Psoas muscle (tissue), 8 donors: Measurements from ENCODE around the gene EID2. TPM values are rescaled to one million over a fixed set of nuclear protein-coding genes. Genes with fewer than 3 reads are reported as not detected.

Source experiments
- ATAC-seq, 4 donors: fragments of 200-7000 bp; cut with Tn5 transposase; one replicate each; pipeline ENCODE4 v1.9.1; 2020; ENCODE audit warnings: moderate library complexity in 3 of 4, mild to moderate bottlenecking in 2 of 4
- DNase-seq, 2 donors: peaks; one replicate each; pipeline ENCODE4 v3.0.0-alpha.2; 2020
- H3K27ac ChIP-seq: fragments of 200-600 bp; one replicate; pipeline ENCODE4 v1.8.0; 2022
- H3K27me3 ChIP-seq, 3 donors: fragments of 200-600 bp in 1 of 3; one replicate each; pipeline versions ENCODE4 v1.6.1 to v1.8.0; 2013 to 2022; ENCODE audit warnings: low read length in 2 of 3, mild to moderate bottlenecking in 2 of 3, moderate library complexity in 1 of 3; ENCODE audit not compliant: insufficient read depth in 3 of 3
- H3K36me3 ChIP-seq, 2 donors: fragments of 200-600 bp in 1 of 2; one replicate each; pipeline versions ENCODE4 v1.6.1 to v1.8.0; 2013 to 2022; ENCODE audit warnings: low read depth in 1 of 2, mild to moderate bottlenecking in 1 of 2, moderate library complexity in 1 of 2; ENCODE audit not compliant: insufficient read depth in 1 of 2
- H3K4me1 ChIP-seq: fragments of 200-600 bp; one replicate; pipeline ENCODE4 v1.8.0; 2022
- H3K4me3 ChIP-seq: fragments of 200-600 bp; one replicate; pipeline ENCODE4 v1.8.0; 2022; ENCODE audit warnings: mild to moderate bottlenecking
- H3K9me3 ChIP-seq: fragments of 200-600 bp; one replicate; pipeline ENCODE4 v1.8.0; 2022
- WGBS, 3 donors: extraction: QIAGEN DNeasy Blood & Tissue Kit; methylation state at CpG; one replicate each; pipeline versions ENCODE4 v1.1.6 to v1.1.7; 2013; 5-methylcytosine and 5-hydroxymethylcytosine counted together
- intact Hi-C, 2 donors: fragments of 100-400 bp; cut with DNase I; formaldehyde crosslinking; loops; one replicate each; pipeline versions ENCODE4 v1.11.0 to v1.14.2; 2022
- polyA plus RNA-seq, 3 donors: library from polyadenylated mRNA; stranded (reverse); fragments of 200-250 nt; gene quantifications; one replicate each; pipeline ENCODE4 v1.2.3, GENCODE V29; 2013
- total RNA-seq, 4 donors: library from RNA; stranded (reverse); fragmentation: NEBNext Ultra II Directional in 2 of 4; extraction: Animal tissue kit (Norgen Biotek cat#: 25700) in 2 of 4; gene quantifications; one replicate each; pipeline versions ENCODE4 v1.2.1 to v1.2.4, GENCODE V29; 2021 to 2023
- TF ChIP-seq, protein P1 (sequence below): fragments of 200-600 bp; IDR thresholded peaks from one replicate; pipeline ENCODE4 v1.8.0; 2022; ENCODE audit warnings: antibody characterized with exemption
- donor health status: healthy with polysubstance abuse.
- donor health status: DM: no; HTN: no; CAD: no; lungs with moderate emphysema.
- donor health status: Bipolar disorder and iron deficiency.
- donor health status: healthy.
- donor health status: DM: yes; HTN: yes; CAD: no.
- donor health status: DM: no; HTN: no; CAD: no.
- donor health status: DM: no; HTN: no; CAD: no.
- donor health status: DM: yes; HTN: yes; CAD: no.

Gene EID2
- total and polyA plus RNA-seq, 7 donors: 7.6 to 15.7 (median 10.4) TPM

GRCh38 chr19:39496063-39496462, 43.9 kb downstream of the EID2 start:
- WGBS, 3 donors: 56 to 59% (median 57%) methylated on average over 5 of the region's 5 CpGs
- ATAC-seq (no peak), DNase-seq (no peak)
- Histone ChIP-seq H3K4me1 (peaks cover 18% of the 10 kb centered on the region), H3K36me3 (peaks cover 4 to 13% of the 10 kb centered on the region in 2 donors), H3K4me3 (no peak overlapping the region), H3K27me3 (peaks cover 0 to 51% (median 16%) of the 10 kb centered on the region in 3 donors), H3K27ac (no peak overlapping the region), H3K9me3 (no peaks in the 10 kb centered on the region)
- TF ChIP-seq, protein P1, sequence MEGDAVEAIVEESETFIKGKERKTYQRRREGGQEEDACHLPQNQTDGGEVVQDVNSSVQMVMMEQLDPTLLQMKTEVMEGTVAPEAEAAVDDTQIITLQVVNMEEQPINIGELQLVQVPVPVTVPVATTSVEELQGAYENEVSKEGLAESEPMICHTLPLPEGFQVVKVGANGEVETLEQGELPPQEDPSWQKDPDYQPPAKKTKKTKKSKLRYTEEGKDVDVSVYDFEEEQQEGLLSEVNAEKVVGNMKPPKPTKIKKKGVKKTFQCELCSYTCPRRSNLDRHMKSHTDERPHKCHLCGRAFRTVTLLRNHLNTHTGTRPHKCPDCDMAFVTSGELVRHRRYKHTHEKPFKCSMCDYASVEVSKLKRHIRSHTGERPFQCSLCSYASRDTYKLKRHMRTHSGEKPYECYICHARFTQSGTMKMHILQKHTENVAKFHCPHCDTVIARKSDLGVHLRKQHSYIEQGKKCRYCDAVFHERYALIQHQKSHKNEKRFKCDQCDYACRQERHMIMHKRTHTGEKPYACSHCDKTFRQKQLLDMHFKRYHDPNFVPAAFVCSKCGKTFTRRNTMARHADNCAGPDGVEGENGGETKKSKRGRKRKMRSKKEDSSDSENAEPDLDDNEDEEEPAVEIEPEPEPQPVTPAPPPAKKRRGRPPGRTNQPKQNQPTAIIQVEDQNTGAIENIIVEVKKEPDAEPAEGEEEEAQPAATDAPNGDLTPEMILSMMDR: no peak
- intact Hi-C loops: loop anchor here in 1 of 2 donors (5.0 kb wide), 1 partner anchor 36 kb away; the partner anchor contains the start of gene EID2B

GRCh38 chr19:39494661-39495060, 45.3 kb downstream of the EID2 start:
- ATAC-seq: no peak
- WGBS, 3 donors: 73 to 76% (median 75%) methylated on average over 5 of the region's 5 CpGs

DNA sequence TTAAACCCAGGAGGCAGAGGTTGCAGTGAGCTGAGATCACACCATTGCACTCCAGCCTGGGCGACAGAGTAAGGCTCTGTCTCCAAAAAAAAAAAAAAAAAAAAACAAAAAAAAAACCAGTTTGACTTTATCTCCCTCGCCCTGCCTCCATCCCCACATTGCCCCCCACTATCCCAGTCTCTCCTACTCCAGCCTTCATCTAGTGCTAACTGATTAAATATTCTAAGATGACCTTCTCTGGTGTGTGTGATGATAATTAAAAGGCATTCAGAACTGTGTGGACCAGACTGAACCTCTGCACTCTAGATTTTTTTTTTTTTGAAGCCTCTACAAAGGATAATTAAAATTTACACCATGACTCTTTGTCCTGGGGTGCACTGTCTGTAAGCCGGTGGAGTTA, 47.2 kb downstream of the EID2 start:
- H3K27ac ChIP-seq: no peak overlapping the region
- whole genome bisulfite sequencing, 3 donors: 73 to 80% (median 75%) methylated on average over 2 to 3 of the region's 3 CpGs
- H3K9me3 ChIP-seq: no peaks in the 10 kb centered on the region
- peaks cover 3% of the 10 kb centered on the region for H3K4me1 ChIP-seq
- DNase-seq: no peak
- TF ChIP-seq, protein P1: no peak
- no peak overlapping the region for H3K4me3 ChIP-seq
- ATAC-seq: no peak
- H3K36me3 ChIP-seq: peaks cover 13 to 46% of the 10 kb centered on the region in 2 donors
- H3K27me3 ChIP-seq: peaks cover 0 to 20% (median 2%) of the 10 kb centered on the region in 3 donors
- intact Hi-C loops: no loop called here

More at GRCh38 chr19:39494661-39495060, 45.3 kb downstream of the EID2 start:
- H3K27ac ChIP-seq: no peak overlapping the region
- no peak overlapping the region for H3K4me3 ChIP-seq
- no peaks in the 10 kb centered on the region for H3K9me3 ChIP-seq
- H3K27me3 ChIP-seq: peaks cover 0 to 38% (median 12%) of the 10 kb centered on the region in 3 donors
- intact Hi-C loops: loop anchor here in 1 of 2 donors (5.0 kb wide), 1 partner anchor 38 kb away; the partner anchor contains the start of gene EID2B
- TF ChIP-seq, protein P1: no peak
- no peak for DNase-seq
- H3K4me1 ChIP-seq: peaks cover 18% of the 10 kb centered on the region
- peaks cover 7 to 27% of the 10 kb centered on the region in 2 donors for H3K36me3 ChIP-seq

GRCh38 chr19:39492225-39492624, 47.7 kb downstream of the EID2 start:
- peaks cover 0 to 14% (median 0%) of the 10 kb centered on the region in 3 donors for H3K27me3 ChIP-seq
- ATAC-seq (no peak), DNase-seq (no peak)
- H3K9me3 ChIP-seq: no peaks in the 10 kb centered on the region
- WGBS, 3 donors: 89 to 93% (median 91%) methylated on average over 6 of the region's 6 CpGs
- TF ChIP-seq, protein P1: no peak
- H3K4me3 ChIP-seq: no peak overlapping the region
- intact Hi-C loops: no loop called here
- no peaks in the 10 kb centered on the region for H3K4me1 ChIP-seq
- peaks cover 13 to 52% of the 10 kb centered on the region in 2 donors for H3K36me3 ChIP-seq
- H3K27ac ChIP-seq: no peak overlapping the region

DNA sequence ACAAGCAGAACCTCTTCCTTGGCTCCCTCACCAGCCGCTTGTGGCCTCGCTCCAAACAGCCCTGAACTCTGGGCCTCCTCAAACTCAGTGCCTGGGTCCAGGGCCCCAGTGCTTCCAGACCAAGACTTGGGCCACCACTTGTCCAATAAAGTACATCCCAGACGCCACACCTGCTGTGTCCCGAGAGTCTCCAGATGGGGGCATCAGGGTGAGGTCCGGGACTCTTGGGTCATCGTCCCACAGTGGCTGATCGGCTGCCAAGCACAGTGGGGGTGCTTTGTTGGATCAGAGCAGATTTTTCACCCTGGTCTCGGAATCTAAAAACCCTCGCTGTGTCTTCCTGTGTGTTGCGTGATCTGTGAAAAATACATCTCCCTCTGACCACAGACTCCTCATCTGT, 50.2 kb downstream of the EID2 start:
- Histone ChIP-seq H3K4me3 (no peak overlapping the region), H3K27me3 (no peaks in the 10 kb centered on the region), H3K4me1 (no peaks in the 10 kb centered on the region), H3K36me3 (peaks cover 13 to 76% of the 10 kb centered on the region in 2 donors), H3K27ac (no peak overlapping the region), H3K9me3 (no peaks in the 10 kb centered on the region)
- WGBS, 3 donors: 70 to 72% (median 72%) methylated on average over 10 of the region's 10 CpGs
- intact Hi-C loops: no loop called here
- no peak for ATAC-seq
- TF ChIP-seq, protein P1: no peak
- no peak for DNase-seq
